NOMO-1 (cell line): ENCODE results near the gene SYNE4.
"Not testable (repeated sequence)": the region's sequence is repeated elsewhere in the genome, so short reads cannot be mapped to it uniquely, and the experiment has no call there.

Experiments used
- DNase-seq, 2 experiments: peaks; one replicate each; lab custom pipeline; 2025; ENCODE audit not compliant: unreplicated experiment in 2 of 2; lab: John Stamatoyannopoulos, UW

The SYNE4 gene, protein sequence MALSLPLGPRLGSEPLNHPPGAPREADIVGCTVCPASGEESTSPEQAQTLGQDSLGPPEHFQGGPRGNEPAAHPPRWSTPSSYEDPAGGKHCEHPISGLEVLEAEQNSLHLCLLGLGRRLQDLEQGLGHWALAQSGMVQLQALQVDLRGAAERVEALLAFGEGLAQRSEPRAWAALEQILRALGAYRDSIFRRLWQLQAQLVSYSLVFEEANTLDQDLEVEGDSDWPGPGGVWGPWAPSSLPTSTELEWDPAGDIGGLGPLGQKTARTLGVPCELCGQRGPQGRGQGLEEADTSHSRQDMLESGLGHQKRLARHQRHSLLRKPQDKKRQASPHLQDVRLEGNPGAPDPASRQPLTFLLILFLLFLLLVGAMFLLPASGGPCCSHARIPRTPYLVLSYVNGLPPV

DNA sequence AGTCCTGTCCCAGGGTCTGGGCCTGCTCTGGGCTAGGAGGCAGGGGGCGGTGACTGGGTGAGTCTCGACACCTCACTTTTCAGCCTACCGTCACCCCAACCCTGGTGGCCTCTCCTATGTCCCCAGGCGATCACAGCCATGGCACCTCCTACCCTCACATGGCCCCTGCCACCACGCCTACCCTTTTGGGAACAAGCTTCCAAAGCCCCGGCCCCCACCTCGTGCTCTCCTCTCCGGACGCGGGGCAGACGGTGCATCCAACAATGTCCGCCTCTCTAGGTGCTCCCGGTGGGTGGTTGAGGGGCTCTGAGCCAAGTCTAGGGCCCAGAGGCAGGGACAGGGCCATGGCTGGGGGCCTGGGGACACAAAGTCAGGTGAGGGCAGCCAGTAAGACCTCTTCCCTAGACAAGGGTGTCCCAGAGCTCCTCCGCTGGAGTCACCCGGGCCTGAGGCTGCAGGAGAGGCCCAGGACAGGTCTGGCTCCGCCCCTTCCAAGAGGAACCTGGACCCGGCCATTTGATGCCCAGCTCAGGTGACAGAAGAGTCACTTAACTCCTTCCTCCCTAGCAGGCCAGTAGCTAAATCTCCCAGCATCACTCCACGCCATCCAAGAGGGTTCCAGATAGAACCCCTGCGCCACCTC, at the start of gene SYNE4:
Gene SYNE4, minus strand, starts transcription at position 478 of the 643 bp plus-strand sequence. Its CDS starts 132 bp downstream, at position 346.
- DNase-seq: no peak

DNA sequence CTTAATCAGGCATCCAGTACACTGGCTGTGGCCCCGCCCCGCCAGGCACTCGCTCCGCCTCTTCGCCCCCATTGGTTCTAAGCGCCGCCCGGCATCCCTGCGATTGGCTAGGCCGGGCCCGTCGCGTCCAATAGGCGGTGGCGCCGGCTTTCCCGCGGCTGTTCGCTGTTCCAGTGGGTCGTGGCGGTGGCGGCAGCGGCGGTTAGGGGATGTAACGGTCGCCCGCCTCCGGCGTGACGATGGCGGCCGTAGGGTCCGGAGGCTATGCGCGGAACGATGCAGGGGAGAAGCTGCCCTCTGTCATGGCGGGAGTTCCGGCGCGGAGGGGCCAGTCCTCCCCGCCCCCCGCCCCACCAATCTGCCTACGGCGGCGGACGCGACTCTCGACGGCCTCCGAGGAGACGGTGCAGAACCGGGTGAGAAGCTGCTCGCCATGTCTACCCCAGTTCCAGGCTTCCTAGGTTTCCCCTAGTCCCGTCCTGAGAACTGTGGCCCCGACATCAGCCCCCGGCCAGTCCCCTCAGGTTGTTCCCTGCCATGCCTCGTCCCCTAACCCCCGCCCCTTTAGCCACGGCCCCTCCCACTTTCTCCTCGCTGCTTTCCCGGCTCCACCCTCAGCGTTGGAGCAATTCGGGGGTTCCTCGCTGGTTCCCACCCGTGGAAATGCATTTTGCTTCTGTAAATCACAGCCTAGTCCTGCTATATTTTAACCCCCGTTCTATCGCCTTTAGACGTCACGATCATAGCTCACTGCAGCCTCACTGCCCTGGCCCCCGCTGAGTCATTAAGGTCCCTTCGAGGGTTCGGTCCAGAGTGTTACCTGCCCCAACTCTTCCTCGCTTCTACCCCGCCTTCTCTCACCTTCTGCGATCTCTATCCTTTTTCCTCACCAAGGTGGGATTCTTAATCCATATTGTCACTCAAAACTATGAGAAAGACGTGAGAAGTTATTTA, 46.4 kb upstream of the SYNE4 start, which contains the start of gene WDR62:
Gene WDR62, plus strand, starts transcription at position 165 of the 954 bp plus-strand sequence. Its CDS starts 75 bp downstream, at position 240.
- DNase-seq: peak; percentile 94 to 97

DNA sequence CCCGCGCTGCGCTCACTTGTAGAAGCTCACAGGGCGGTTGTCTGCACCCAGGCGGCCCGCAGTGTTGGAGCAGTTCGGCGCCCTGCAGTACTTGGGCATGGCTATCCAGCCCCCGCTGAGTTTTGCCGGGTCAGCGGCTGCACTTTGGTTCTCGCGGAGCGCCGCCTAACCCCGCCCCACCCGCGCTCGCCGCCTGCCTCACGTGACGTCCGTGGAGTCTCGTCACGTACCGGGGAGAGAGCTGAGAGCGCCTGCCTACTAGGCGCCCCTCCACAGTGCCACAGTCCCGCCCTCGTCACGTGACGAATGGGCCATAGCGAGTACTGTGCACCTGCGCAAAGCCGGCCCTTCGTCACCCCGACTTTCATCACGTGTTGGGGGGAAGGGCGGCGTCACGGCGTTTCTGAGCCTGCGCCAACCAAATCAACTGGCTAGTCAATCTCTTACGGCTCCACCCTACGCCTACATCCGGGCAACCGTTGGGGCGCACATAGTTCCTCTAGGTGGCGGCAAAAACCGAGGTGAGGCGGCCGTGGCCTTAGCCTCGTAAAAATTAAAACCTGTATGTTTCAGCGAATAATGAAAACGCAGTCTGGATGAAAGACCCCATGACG, 45.6 kb upstream of the SYNE4 start, which contains the start of gene THAP8:
Gene THAP8, minus strand, starts transcription at position 167 of the 614 bp plus-strand sequence. Its CDS starts 68 bp downstream, at position 99.
- peak; percentile 98 to 99 for DNase-seq

DNA sequence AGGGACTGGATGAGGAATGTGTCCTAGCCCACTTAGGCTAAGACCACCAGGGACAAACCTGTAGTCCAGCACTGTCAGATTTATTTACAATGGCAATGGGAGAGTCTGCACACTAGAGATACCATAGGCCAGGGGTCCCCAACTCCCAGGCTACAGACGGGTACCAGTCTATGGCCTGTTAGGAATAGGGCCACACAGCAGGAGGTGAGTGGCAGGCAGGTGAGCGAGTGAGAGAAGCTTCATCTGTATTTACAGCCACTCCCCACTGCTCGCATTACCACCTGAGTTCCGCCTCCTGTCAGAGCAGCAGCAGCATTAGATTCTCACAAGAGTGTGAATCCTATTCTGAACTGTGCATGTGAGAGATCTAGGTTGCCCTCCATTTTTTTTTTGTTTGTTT, 43.0 kb upstream of the SYNE4 start:
- no peak for DNase-seq

DNA sequence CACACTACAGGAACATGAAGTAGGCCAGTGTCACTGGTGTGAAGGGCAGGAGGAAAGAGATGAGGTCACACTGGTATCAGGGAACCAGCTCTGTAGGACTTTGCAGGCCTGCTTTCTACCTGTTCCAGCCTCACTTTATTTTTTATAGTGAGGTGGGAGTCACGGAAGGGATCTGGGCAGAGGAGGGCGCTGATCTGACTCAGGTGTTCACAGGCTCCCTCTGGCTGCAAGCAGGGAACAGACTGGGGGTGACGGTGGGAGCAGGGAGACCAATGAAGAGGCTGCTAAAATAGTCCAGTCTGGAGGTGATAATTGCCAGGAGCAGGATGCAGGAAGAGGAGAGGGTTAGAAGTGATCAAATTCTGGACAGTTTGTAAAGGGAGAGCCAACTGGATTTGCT, 42.6 kb upstream of the SYNE4 start:
- no peak for DNase-seq

DNA sequence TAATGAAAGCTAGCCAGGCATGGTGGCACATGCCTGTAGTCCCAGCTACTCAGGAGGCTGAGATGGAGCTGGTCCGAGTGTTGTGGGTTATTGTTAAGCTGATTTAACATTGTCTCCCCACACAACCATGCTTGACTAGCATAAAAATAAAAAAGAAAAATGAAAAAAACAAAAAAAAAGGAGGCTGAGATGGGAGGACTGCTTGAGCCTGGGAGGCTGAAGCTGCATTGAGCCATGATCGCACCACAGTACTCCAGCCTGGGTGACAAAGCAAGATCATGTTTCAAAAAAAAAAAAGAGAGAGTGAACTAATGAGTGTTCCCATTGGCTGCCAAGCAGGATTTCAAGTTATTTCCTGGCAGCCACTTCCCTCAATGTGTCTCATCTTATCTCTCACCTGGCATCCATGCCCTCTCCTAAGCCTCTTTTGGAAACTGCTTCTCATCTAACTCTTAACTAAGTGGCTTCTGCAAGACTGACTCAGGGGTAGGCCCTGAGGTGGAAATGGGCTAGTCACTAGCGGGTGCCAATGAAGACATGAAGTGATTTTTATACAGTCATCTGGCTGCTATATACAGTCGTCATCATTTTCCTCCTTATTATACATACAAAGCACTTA, 40.6 kb upstream of the SYNE4 start:
- no peak for DNase-seq

DNA sequence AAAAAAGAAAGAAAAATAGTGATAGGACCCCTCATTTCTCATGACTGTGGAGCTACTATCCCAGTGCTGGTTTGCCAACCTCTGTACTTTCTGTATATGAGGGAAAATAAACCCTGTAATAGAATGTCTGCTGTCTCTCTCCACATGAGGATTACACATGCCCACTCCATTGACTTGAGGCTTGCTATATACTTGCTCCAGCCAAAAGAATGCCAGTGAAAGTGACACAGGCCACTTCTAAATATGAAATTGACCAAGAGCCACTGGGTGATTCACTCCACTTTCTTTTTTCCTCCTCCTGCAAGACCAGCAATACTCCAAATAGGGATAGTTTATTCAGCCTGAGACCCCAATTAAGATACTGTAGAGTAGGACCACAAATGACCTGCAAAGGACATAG, 39.2 kb upstream of the SYNE4 start:
- no peak for DNase-seq

DNA sequence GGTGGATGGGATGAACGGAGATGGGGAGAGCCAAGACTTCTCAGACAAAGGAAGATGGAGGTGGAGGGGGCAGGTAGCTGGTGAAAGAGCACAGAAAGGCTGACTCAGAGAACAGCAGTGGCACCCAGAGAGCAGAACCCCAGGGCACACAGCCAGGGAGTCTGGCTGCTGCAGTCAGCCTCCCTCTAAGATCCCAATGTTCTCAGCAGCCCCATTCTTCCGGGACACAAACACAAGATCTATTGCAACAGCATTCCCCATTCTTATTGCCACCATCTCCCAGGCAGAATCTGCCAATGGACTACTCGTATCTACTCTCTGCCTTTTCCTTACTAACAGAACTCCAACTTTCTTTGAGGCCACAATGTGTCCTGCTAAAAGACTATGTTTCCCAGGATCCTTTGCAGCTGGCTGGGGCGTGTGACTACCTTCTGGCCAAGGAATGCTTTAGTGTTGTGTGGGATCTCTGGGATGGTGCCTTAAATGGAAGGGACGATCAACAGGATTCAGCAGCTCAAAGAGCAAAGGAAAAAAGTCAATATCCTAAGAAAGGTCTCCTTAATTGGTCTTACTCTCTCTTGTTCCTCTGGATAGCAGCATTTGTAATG, 37.9 kb upstream of the SYNE4 start:
- DNase-seq: no peak

DNA sequence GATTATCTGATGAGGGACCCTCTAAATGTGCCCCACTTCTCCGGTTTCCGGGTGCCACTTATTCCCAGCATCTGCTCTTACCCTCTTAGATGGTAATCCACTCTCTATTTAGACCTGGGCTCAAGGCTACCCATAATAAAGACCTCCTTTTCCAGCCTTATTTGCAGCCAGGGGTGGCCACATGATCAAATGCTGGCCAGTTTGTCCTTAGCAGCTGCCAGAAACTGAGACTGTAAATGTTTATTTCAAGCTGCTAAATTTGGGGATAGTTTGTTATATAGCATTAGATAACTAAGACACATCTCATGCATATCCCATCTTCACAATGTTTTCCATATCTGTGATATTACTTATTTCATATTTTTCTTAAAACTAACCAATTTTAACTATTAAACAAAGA, 35.3 kb upstream of the SYNE4 start:
- no peak for DNase-seq

DNA sequence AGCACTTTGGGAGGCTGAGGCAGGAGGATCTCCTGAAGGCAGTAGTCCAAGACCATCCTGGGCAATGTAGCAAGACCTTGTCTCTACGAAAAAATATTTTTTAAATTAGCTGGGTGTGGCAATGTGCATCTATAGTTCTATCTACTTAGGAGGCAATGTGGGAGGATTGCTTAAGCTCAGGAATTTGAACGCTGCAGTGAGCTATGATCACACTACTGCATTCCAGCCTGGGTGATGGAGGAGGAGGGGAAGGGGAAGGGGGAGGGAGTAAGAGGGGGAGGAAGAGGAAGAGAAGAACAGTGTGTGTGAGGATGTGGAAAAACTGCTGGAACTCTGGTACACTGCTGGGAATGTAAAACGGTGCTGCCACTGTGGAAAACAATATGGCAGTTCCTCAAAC, 33.2 kb upstream of the SYNE4 start:
- DNase-seq: no peak

DNA sequence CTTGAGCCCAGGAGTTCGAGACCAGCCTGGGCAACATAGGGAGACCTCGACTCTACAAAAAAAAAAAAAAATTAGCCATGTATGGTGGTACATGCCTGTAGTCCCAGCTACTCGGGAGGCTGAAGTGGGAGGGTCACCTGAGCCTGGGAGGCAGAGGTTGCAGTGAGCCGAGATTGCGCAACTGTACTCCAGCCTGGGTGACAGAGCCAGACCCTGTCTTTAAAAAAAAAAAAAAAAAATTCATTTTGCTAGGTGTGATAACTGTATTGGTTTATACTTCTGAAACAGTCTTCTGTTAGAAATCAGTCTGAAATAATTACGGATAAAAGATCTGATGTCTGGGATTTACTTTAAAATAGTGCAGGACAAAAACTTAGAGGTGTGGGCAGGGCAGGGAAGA, 32.5 kb upstream of the SYNE4 start:
- DNase-seq: not testable (repeated sequence)

DNA sequence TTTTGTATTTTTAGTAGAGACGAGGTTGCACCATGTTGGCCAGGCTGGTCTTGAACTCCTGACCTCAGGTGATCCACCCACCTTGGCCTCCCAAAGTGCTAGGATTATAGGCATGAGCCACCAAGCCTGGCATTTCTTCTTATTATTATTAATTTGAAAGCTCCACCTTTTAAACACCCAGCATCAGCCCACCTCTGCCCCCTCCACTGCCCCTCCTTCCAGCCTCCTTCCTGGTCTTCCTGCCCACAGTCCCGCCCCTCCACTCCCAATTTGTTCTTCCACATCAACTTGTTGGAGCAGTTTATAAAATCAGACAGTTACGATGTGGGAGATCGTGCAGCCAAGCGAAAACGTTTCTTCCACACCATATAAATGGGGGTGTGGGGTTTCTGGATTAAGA, 31.9 kb upstream of the SYNE4 start:
- DNase-seq: no peak

DNA sequence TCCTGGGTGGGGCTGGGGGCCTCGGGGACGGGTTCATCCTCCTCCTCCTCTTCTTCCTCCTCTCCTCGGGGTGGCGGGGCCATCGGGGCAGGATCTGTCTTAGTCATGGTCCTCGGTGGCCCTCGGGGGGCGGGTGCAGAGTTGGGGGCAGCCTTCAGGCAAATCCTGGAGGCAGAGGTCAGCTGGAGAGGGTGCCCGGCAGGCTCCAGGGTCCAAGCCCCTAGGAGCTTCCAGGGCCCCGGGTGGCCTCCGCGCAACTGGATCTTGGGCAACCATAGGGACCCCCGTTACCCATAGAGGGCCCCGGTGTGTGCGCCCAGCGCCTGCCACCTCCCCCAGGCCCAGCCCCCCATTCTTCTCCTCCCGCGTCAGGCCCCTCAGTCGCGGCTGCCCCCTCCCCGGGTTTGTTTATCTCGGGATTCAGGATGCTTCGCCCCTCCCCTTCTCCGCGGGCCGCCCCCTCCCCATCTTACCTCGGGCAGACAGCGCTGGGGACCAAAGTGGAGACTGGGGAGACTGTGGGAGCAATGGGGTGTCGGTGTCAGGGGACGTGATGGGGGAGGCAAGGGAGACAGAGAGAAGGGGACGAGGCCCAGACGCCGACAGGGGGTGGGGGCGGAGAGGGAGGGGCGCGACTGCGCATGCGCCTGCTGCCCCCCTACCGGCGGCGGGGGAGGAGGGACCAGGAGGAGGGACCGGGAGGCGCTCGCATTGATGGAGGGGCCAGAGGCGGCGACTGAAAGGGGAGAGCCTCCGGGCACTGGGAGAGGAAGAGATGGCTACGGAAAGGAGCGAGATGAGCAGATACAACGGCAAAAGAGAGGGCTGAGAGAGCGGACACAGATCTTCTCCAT, 23.9 kb upstream of the SYNE4 start, which contains the start of gene CLIP3:
Gene CLIP3, minus strand, starts transcription at position 623 of the 854 bp plus-strand sequence. Its CDS starts 516 bp downstream, at position 107.
- DNase-seq: no peak

DNA sequence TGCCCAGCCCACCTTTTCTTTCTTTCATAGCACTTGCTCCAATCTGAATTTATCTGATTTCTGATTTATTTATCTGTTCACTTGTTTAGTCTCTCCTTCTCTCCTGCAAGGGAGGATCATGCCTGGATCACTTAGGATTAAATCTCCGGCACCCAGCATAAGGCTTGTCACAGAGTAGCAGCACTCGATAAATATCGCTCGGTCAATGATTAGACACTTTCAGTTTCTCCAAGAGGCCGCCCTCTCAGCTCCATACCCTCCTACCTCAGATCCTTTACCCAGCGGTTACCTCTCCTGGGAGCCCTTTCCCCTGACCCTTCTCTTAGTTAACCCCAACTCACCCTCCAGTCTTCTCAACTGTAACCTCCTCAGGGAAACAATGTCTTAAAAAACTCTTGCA, 22.7 kb upstream of the SYNE4 start:
- DNase-seq: no peak

DNA sequence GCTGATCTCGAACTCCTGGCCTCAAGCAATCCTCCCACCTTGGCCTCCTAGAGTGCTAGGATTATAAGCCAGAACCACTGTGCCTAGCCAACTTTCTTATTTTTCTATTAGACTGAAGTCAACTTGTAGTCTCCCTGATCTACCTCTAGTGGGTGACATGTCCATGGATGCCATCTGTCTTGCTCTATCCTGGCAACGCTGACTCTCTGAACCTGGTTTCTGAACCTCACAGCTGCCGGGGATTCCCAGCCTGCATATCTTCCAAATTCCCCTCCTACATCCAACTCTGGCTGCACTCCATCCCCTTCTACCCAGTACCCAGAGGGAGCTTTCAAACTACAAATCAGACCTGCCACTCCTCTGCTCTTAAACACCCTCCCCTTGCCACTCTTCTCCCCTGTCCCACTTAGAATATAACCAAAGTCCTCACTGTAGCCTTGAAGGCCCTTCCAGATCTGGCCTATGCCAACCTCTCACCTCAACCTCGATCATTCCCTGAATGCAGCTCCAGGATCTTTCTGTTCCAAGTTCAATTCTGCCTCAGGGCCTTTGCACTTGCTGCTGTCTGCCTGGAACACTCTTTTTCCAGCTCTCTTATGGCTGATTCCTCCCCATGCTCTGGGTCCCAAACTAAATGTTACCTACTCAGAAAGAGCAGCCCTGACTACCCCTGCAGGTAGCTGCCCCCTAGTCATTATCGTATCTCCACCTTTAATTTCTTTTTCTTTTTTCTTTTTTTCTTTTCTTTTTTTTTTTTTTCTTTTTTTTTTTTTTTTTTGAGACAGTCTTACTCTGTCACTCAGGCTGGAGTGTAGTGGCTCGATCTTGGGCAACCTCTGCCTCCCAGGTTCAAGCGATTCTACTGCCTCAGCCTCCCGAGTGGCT, 21.9 kb upstream of the SYNE4 start:
- no peak for DNase-seq

DNA sequence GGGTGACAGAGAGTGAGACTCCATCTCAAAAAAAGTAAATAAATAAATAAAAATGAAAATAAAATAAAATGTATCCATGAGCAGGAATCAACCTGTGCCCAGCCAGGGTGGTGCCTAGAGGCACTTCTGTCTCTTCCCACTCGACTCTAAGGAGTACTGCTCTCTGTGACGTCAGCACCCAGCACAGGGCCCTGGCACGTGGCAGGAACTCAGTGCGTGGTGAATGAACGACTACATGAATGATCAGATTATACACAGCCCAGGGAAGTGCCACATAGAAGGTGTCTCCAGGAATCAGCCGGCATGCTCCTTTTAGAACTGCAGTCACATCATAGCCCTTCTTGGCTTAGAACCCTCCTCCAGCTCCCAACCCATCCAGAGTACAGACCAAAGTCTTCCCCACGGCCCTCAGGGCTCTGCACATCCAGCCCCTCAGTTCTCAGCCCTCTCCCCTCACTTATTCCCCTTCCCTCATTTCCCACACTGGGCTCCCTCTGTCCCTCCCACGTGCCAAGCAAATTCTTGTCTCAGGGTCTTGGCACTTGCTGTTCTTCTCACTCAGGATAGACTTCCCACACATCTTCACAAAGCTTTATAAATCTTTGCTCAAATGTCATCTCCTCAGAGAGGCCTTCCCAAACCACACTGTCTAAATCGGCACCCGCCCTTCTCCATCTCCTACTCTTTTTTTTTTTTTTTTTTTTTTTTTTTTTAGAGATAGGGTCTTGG, 19.9 kb upstream of the SYNE4 start:
- DNase-seq: no peak

DNA sequence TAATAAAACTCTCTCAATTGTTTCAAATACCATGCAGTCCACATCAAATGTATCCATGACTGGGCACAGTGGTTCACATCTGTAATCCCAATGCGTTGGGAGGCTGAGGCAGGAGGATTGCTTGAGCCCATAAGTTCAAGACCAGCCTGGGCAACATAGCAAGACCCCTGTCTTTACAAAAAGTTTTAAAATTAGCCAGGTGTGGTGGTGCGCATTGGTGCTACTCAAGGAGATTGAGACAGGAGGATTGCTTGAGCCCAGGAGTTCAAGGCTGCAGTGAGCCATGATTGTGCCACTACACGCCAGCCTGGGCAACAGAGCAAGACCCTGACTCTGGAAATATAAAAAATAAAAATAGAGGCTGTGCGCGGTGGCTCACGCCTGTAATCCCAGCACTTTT, 19.1 kb upstream of the SYNE4 start:
- DNase-seq: no peak
